Fibroblast of pulmonary artery (primary cell): Measurements from ENCODE around the gene HSD11B1.

Experiments
- DNase-seq: peaks from one replicate; pipeline ENCODE4 v3.0.0-alpha.2; 2010; ENCODE audit warnings: low read depth
- H3K4me3 ChIP-seq: replicated peaks from 2 replicates; pipeline ENCODE4 v1.5.1; 2011; ENCODE audit warnings: low read depth, mild to moderate bottlenecking, control low read depth, low read length, moderate library complexity
- TF ChIP-seq, protein P1 (sequence below): IDR thresholded peaks from 2 replicates; pipeline ENCODE4 v1.5.1; 2011; ENCODE audit warnings: mild to moderate bottlenecking, control low read depth, low read length, inconsistent platforms; ENCODE audit errors: missing control alignments

HSD11B1 gene

DNA sequence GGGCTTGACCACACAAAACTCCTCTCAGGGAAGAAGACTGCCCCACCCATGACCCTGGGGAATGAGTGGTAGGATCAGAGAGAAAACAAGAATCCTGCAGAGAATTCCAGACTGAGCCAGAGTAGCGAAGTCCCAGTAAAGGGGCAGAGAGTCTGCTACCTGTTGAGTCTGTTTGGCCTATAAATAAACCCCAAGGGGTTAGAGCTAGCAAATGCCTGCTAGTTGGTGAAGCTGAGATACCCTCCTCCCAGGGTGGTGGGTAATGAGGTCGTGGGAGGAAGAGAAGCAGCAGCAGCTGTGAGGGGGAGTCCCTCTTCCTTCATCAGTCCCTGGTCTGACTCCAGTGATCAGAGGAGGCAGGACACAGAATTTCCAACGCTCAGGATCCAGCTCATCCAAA is 53.8 kb downstream of the HSD11B1 start:
- DNase-seq, result no peak
- no peak overlapping the region for H3K4me3 ChIP-seq
- TF ChIP-seq, protein P1, sequence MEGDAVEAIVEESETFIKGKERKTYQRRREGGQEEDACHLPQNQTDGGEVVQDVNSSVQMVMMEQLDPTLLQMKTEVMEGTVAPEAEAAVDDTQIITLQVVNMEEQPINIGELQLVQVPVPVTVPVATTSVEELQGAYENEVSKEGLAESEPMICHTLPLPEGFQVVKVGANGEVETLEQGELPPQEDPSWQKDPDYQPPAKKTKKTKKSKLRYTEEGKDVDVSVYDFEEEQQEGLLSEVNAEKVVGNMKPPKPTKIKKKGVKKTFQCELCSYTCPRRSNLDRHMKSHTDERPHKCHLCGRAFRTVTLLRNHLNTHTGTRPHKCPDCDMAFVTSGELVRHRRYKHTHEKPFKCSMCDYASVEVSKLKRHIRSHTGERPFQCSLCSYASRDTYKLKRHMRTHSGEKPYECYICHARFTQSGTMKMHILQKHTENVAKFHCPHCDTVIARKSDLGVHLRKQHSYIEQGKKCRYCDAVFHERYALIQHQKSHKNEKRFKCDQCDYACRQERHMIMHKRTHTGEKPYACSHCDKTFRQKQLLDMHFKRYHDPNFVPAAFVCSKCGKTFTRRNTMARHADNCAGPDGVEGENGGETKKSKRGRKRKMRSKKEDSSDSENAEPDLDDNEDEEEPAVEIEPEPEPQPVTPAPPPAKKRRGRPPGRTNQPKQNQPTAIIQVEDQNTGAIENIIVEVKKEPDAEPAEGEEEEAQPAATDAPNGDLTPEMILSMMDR, result no peak

DNA sequence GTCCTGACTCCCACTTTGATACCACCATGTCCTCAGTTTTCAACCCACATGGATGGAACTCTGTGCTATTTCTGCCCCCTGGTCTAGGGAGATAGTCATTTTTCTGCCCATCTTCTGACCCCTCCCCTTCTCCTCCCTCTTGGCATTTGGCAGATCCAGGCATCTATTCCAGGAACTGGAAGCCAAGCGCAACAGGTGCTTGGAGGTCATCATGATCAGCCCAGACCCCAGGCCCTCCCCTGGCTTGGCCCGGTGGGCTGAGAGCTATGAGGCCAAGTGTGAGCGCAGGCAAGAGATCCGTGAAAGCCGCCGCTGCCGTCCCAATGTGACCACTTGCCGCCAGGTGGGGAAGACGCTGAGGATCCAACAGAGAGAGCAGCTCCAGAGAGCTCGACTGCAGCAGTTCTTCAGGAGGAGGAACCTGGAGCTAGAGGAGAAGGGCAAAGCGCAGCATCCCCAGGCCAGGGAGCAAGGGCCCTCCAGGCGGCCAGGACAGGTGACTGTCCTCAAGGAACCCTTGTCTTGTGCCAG is 55.2 kb downstream of the HSD11B1 start:
- no peak overlapping the region for H3K4me3 ChIP-seq
- TF ChIP-seq, protein P1, result no peak
- DNase-seq, result no peak

DNA sequence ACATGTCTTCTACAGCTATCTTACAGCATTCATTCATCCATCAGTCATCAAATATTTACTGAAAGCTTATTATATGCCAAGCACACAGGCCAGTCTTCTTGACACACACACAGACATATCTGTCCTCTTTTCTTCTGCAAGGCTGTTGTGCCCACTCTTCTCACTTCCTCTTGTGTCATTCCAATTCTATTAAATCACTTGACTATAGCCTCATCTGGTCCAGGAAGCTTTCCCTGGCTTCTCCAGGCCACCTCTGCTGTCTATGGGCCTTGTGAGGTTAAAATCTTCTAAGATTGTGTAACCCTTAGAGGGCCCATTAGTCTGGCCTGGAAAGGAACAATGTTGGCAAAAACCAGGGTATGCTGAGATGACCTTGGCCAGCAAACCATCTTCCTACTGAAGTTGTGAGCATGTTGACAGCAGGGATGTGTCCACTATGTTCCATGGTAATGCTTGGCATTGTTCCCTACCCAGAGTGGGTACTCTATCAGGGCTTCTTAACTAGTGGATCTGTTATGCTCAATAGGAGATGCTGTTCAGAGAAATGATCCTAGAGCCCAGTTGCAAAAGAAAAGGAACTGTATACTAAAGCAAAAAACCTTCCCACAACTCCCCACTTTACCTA is 56.5 kb downstream of the HSD11B1 start:
- TF ChIP-seq, protein P1, result no peak
- no peak overlapping the region for H3K4me3 ChIP-seq
- peak; percentile 26 for DNase-seq

DNA sequence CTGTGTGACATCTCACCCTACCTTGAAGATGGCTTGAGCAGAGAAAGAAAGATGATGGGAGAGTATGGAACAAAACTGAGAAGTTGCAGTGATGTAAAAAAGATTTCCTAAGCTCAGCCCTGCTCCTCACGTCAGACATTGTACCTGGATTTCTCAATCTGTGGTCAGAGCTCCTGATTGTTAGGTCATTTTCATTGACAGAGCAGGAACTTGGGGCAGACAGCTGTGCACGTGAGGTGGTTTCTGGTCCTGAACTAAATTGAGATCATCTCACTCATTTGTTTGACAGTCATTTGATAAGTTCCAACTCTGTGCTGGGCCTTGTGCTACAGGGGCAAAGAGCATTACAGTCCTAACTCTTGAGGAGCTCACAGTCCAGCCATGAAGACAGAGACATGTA is 61.4 kb downstream of the HSD11B1 start:
- no peak for DNase-seq
- TF ChIP-seq, protein P1, result no peak
- no peak overlapping the region for H3K4me3 ChIP-seq

DNA sequence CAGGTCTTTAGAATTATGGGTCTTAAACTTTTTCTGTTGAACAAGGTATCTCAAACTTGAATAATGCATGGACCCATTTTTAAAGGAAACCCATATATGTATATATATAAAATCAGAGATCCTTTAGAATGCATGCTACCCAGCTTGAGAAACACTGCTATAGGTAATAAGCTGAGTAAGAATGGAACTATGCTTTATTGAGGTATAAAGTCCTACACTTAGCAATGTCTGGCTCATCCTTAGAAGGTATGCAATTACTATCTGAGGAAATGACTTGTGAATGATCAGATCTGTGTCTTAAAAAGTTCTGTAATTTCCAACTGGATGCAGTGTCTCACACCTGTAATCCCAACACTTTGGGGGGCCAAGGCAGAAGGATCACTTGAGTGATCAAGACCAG is 62.5 kb downstream of the HSD11B1 start:
- no peak overlapping the region for H3K4me3 ChIP-seq

DNA sequence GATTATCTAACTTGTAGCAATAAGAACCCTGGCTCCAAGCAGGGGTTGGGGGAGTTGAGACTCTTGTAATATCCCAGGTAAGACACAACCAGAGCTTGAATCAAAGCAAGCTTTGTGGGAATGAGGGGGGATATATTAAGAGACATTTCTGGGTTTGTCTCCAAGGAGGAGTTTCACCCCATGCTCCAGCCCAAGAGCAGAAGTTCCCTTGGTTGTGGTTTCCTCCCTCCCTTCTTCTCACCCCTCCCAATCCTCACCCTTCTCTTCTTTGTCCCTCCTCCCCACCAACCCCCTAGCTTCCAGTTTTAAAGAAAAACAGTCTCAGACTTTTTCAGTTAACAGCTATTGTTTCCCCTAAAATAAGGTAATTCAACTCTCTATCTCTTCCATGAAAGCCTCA is 63.1 kb downstream of the HSD11B1 start:
- TF ChIP-seq, protein P1, result no peak
- no peak overlapping the region for H3K4me3 ChIP-seq
- DNase-seq, result no peak

More for the DNA sequence above, 62.5 kb downstream of the HSD11B1 start:
- TF ChIP-seq, protein P1, result no peak
- no peak for DNase-seq

DNA sequence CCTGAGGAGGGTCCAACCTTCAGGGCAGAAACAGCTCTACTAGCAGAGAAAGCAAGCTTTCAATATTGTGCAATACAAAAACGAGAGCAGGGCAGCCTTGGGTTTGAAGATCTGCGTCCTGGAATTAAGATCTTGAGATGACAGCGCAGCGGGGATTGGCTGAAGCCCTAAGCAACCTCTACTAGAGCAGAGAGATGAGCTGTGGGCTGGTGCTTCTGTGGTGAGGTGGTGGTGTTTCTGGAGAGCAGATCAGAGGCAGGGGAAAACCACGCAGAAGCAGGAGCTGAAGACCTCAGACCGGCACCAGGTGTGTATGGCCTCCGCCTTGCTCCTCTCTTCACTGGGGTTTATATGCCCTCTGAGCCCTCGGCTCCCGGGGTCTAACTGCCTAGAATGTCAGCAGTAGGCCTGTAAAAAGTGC is 63.7 kb downstream of the HSD11B1 start:
- DNase-seq, result no peak
- H3K4me3 ChIP-seq, result no peak overlapping the region
- TF ChIP-seq, protein P1, result no peak
